ENCODE results near the gene C17orf107. TPM values are rescaled to one million over a fixed set of nuclear protein-coding genes. Genes with fewer than 3 reads are reported as not detected.

C17orf107 gene
- total and polyA plus RNA-seq, 2 of the 13 experiments (the other 11 are each of a cell fraction or from before 2014, with no cell fraction given) = 0.20 to 0.59 TPM

- peak; percentile 82 for TF ChIP-seq NR2F6 (IDR thresholded peaks at IDR 0.05)
- peak; percentile 85 for TF ChIP-seq NR2F6 (CRISPR knock-in tag; IDR thresholded peaks at IDR 0.05)
- no peak for TF ChIP-seq PHF5A (CRISPR knock-in tag; IDR thresholded peaks at IDR 0.05; ENCODE audit: low read depth, unreplicated experiment)
- TF ChIP-seq ZNF34 (CRISPR knock-in tag; IDR thresholded peaks at IDR 0.05; ENCODE audit: borderline replicate concordance) = no peak
- no peak for TF ChIP-seq ZNF224 (CRISPR knock-in tag; IDR thresholded peaks at IDR 0.05)
- no peak for TF ChIP-seq REL (CRISPR knock-in tag; conservative IDR thresholded peaks at IDR 0.05)
- TF ChIP-seq ELF4 (CRISPR knock-in tag; IDR thresholded peaks at IDR 0.05; ENCODE audit: borderline replicate concordance) = no peak
- no peak for TF ChIP-seq ZBTB2 (CRISPR knock-in tag; IDR thresholded peaks at IDR 0.05; ENCODE audit: low read depth)
- peak; percentile 51; the same call in 1 of the 2 replicates for TF ChIP-seq ZNF775 (CRISPR knock-in tag; IDR thresholded peaks at IDR 0.05; ENCODE audit: borderline replicate concordance)
- no peak for TF ChIP-seq PAX8 (CRISPR knock-in tag; IDR thresholded peaks at IDR 0.05; ENCODE audit: borderline replicate concordance)
- no peak for TF ChIP-seq RARG (CRISPR knock-in tag; IDR thresholded peaks at IDR 0.05; ENCODE audit: low read depth)
- no peak for TF ChIP-seq ATF2 (CRISPR knock-in tag; IDR thresholded peaks at IDR 0.05)
- no peak for TF ChIP-seq CREBL2 (CRISPR knock-in tag; IDR thresholded peaks at IDR 0.05; ENCODE audit: borderline replicate concordance)
- TF ChIP-seq ZNF510 (CRISPR knock-in tag; IDR thresholded peaks at IDR 0.05; ENCODE audit: low read depth) = no peak
- TF ChIP-seq IRF1 (CRISPR knock-in tag; IDR thresholded peaks at IDR 0.05; ENCODE audit: low read depth) = 0 out of 2 replicates have a peak, but pooled peaks have one; percentile 11
- no peak for TF ChIP-seq ZNF878 (CRISPR knock-in tag; IDR thresholded peaks at IDR 0.05)
- TF ChIP-seq ZNF33B (CRISPR knock-in tag; IDR thresholded peaks at IDR 0.05) = no peak
- TF ChIP-seq TP53 (CRISPR knock-in tag; conservative IDR thresholded peaks at IDR 0.05) = no peak
- no peak for TF ChIP-seq MZF1 (CRISPR knock-in tag; IDR thresholded peaks at IDR 0.05; ENCODE audit: borderline replicate concordance)
- no peak for TF ChIP-seq ZNF552 (CRISPR knock-in tag; IDR thresholded peaks at IDR 0.05; ENCODE audit: borderline replicate concordance)
- TF ChIP-seq RXRA (CRISPR knock-in tag; IDR thresholded peaks at IDR 0.05) = no peak; the same call in 1 of the 2 replicates
- no peak for TF ChIP-seq ZNF274 (CRISPR knock-in tag; IDR thresholded peaks at IDR 0.05)
- no peak for TF ChIP-seq PRPF4 (IDR thresholded peaks at IDR 0.05; ENCODE audit: low read depth, low read length, poor library complexity, severe bottlenecking)
- TF ChIP-seq ZNF530 (CRISPR knock-in tag; IDR thresholded peaks at IDR 0.05; ENCODE audit: low read depth) = no peak
- TF ChIP-seq NR2C2 (CRISPR knock-in tag; IDR thresholded peaks at IDR 0.05; ENCODE audit: borderline replicate concordance) = peak; percentile 67; the same call in 1 of the 2 replicates
- TF ChIP-seq STAT5B (CRISPR knock-in tag; IDR thresholded peaks at IDR 0.05) = no peak; the same call in 1 of the 2 replicates
- TF ChIP-seq REPIN1 (CRISPR knock-in tag; IDR thresholded peaks at IDR 0.05; ENCODE audit: borderline replicate concordance, low read depth) = peak; percentile 30; the same call in 1 of the 2 replicates
- no peak for TF ChIP-seq ZNF784 (CRISPR knock-in tag; IDR thresholded peaks at IDR 0.05; ENCODE audit: borderline replicate concordance)
Measured at GRCh38 chr17:4950746-4951204, 51.4 kb downstream of the C17orf107 start, which contains the start of gene ENO3 (continued).

All from HepG2 (cell line).